Right lobe of liver (tissue), 6 donors: ENCODE data around the gene CASP10. TPM values are rescaled to one million over a fixed set of nuclear protein-coding genes. Genes with fewer than 3 reads are reported as not detected.
"Not testable (repeated sequence)": the region's sequence is repeated elsewhere in the genome, so short reads cannot be mapped to it uniquely, and the experiment has no call there.

Experiments used
- ATAC-seq, 4 donors: fragments of 200-7000 bp; cut with Tn5 transposase; one replicate each; pipeline ENCODE4 v1.9.1; 2020; ENCODE audit warnings: mild to moderate bottlenecking in 4 of 4, moderate library complexity in 4 of 4
- DNase-seq, 3 donors: peaks; one replicate each; pipeline ENCODE4 v3.0.0-alpha.2; 2020
- H3K27ac ChIP-seq, 3 donors: fragments of 200-600 bp; one replicate each; pipeline ENCODE4 v1.8.0; 2022
- H3K27me3 ChIP-seq, 2 donors: fragments of 200-600 bp; one replicate each; pipeline ENCODE4 v1.8.0; 2022
- H3K36me3 ChIP-seq, 4 donors: fragments of 200-600 bp; sonication (generic) in 1 of 4; one replicate each; pipeline versions ENCODE4 v1.5.1 to v1.8.0; 2017 to 2022; ENCODE audit warnings: control low read depth in 1 of 4
- H3K4me1 ChIP-seq, 4 donors: fragments of 200-600 bp; sonication (generic) in 1 of 4; one replicate each; pipeline versions ENCODE4 v1.5.1 to v1.8.0; 2017 to 2022; ENCODE audit warnings: control low read depth in 1 of 4
- H3K4me3 ChIP-seq, 3 donors: fragments of 200-600 bp; one replicate each; pipeline ENCODE4 v1.8.0; 2022
- H3K9me3 ChIP-seq, 4 donors: fragments of 200-600 bp; sonication (generic) in 1 of 4; one replicate each; pipeline versions ENCODE4 v1.5.1 to v1.8.0; 2017 to 2022; ENCODE audit warnings: control low read depth in 1 of 4
- CTCF ChIP-seq, 4 donors: fragments of 200-600 bp in 3 of 4; fragments of 450-650 bp in 1 of 4; IDR thresholded peaks; one replicate each; pipeline versions ENCODE4 v1.5.1 to v1.8.0; 2016 to 2022; ENCODE audit warnings: antibody characterized with exemption in 4 of 4, mild to moderate bottlenecking in 2 of 4
- POLR2A ChIP-seq: fragments of 450-650 bp; IDR thresholded peaks from one replicate; pipeline ENCODE4 v1.6.1; 2017; ENCODE audit warnings: antibody characterized with exemption, mild to moderate bottlenecking
- WGBS: methylation state at CpG from one replicate; pipeline ENCODE4 v1.1.6; 2018; ENCODE audit warnings: low coverage, low lambda C conversion rate; ENCODE audit not compliant: insufficient coverage; ENCODE audit errors: missing lambda C conversion rate; 5-methylcytosine and 5-hydroxymethylcytosine counted together
- intact Hi-C, 2 donors: fragments of 100-400 bp; cut with DNase I; formaldehyde crosslinking; loops; one replicate each; pipeline versions ENCODE4 v1.11.2 to v1.14.1; 2022
- total RNA-seq, 6 experiments: library from RNA; depleted of rRNA in 2 of 6; stranded (reverse); fragments of >200 nt in 2 of 6; fragmentation: NEBNext Ultra II Directional in 3 of 6; extraction: Animal tissue kit (Norgen Biotek cat#: 25700) in 3 of 6; gene quantifications; one replicate each; pipeline versions ENCODE4 v1.1.0 to v1.2.4, GENCODE V29; 2016 to 2023
- donor health status: DM: no; HTN: yes; CAD: no.
- donor health status: DM: no; HTN: no; CAD: no.
- donor health status: DM: no; HTN: no; CAD: no.
- donor health status: DM: no; HTN: yes; CAD: no.
- donor health status: DM: no; HTN: yes; CAD: no.

Gene CASP10
- total RNA-seq, 6 experiments from 2014 or later = 4.2 to 9.4 (median 8.4) TPM

- H3K4me3 ChIP-seq = no peak overlapping the region
- TF ChIP-seq CTCF (IDR thresholded peaks at IDR 0.05) = no peak
- no peak for TF ChIP-seq POLR2A
- no CpG with 5 or more reads among the region's 1 CpG for WGBS
- H3K36me3 ChIP-seq = peaks cover 20 to 63% (median 40%) of the 10 kb centered on the region in 4 donors
- intact Hi-C loops = loop anchor here (10.0 kb wide), 2 partner anchors 89 to 259 kb away; partner anchors contain the start of genes HYCC2 (in 1 of the 2) and NDUFB3 (in 1 of the 2)
- H3K27ac ChIP-seq = no peak overlapping the region
- H3K4me1 ChIP-seq = no peaks in the 10 kb centered on the region
- ATAC-seq (no peak), DNase-seq (no peak)
- no peaks in the 10 kb centered on the region for H3K9me3 ChIP-seq
- H3K27me3 ChIP-seq = no peaks in the 10 kb centered on the region
These were observed 18.8 kb upstream of the CASP10 start for GRCh38 chr2:201164166-201164565.

GRCh38 chr2:201167546-201167945 is 15.4 kb upstream of the CASP10 start:
- H3K4me3 ChIP-seq = no peak overlapping the region
- H3K27me3 ChIP-seq = no peaks in the 10 kb centered on the region
- H3K36me3 ChIP-seq = peaks cover 14 to 29% (median 23%) of the 10 kb centered on the region in 4 donors
- ATAC-seq (peak in 1 of 4 donors; percentile 20), DNase-seq (no peak)
- TF ChIP-seq CTCF (IDR thresholded peaks at IDR 0.05) = no peak
- no peak for TF ChIP-seq POLR2A
- H3K4me1 ChIP-seq = no peaks in the 10 kb centered on the region
- H3K9me3 ChIP-seq = no peaks in the 10 kb centered on the region
- WGBS = 96% methylated on average over 3 of the region's 3 CpGs
- no peak overlapping the region for H3K27ac ChIP-seq
- intact Hi-C loops = loop anchor here (10.0 kb wide), 2 partner anchors 93 to 263 kb away; partner anchors contain the start of genes HYCC2 (in 1 of the 2) and NDUFB3 (in 1 of the 2)

- intact Hi-C loops = loop anchor here (10.0 kb wide), 2 partner anchors 94 to 264 kb away; partner anchors contain the start of genes HYCC2 (in 1 of the 2) and NDUFB3 (in 1 of the 2)
- ATAC-seq, H3K4me1 ChIP-seq, H3K27ac ChIP-seq, H3K27me3 ChIP-seq, H3K9me3 ChIP-seq, DNase-seq, H3K4me3 ChIP-seq: not testable (repeated sequence)
- WGBS = 82% methylated on average over 1 of the region's 1 CpG
- peaks cover 14 to 20% (median 17%) of the 10 kb centered on the region in 4 donors for H3K36me3 ChIP-seq
These were observed 14.4 kb upstream of the CASP10 start for GRCh38 chr2:201168496-201168895.

GRCh38 chr2:201171259-201171814 is 11.6 kb upstream of the CASP10 start:
- peaks cover 0 to 3% (median 0%) of the 10 kb centered on the region in 4 donors for H3K36me3 ChIP-seq

More at GRCh38 chr2:201171259-201171814, 11.6 kb upstream of the CASP10 start:
- intact Hi-C loops = loop anchor here in 1 of 2 donors (10.0 kb wide), 1 partner anchor 117 kb away; no protein-coding TSS in a partner anchor
- no peaks in the 10 kb centered on the region for H3K27me3 ChIP-seq
- TF ChIP-seq CTCF (IDR thresholded peaks at IDR 0.05) = no peak
- no peak for TF ChIP-seq POLR2A
- no peaks in the 10 kb centered on the region for H3K4me1 ChIP-seq
- WGBS = 73% methylated on average over 6 of the region's 6 CpGs
- DNase-seq (no peak), ATAC-seq (peak in 1 of 4 donors; percentile 13)
- H3K27ac ChIP-seq = no peak overlapping the region
- H3K9me3 ChIP-seq = no peaks in the 10 kb centered on the region
- H3K4me3 ChIP-seq = no peak overlapping the region
